Raji (cell line): ENCODE data around the gene UBR4.

Experiments used
- POLR2A ChIP-seq: IDR thresholded peaks from 2 replicates; pipeline ENCODE4 v1.6.1; 2011; ENCODE audit warnings: low read depth, low read length, control low read depth; ENCODE audit not compliant: insufficient read depth

UBR4 gene

DNA sequence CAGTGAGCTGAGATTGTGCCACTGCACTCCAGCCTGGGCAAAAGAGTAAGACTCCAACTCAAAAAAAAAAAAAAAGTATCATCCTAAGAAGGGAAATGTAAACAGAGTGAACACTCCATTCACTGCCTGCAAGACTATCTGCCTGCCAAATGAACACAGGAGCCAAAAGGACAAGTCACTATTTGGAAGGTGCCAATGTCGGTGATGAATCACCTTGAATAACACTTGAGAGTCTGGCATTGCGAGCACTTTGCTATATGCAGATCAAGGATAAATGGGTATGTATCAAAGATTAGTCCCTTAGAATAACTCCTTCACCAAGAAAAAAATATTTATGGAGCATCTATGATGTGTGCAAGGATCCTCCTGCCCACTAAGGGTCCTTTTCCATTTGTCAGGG lies 6.6 kb downstream of the UBR4 start:
- TF ChIP-seq POLR2A, result no peak

DNA sequence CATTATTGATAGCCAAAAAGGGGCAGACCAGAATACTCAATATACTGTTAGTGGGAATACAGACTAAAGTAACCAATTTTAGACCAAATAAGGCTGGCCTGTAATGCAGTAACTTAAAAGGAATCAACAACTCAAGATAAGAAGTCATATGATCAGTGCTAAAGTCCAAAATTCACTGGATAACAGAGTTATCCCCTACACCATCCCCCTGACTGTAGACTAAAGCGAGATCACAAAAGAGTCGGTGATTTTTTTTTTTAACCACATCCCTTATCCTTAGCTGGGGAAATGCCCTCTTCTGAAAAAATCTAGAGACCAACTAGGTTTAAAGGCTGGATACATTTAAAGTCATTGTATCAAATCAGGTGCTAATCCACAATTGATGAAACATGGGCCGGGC lies 7.7 kb downstream of the UBR4 start:
- no peak for TF ChIP-seq POLR2A

DNA sequence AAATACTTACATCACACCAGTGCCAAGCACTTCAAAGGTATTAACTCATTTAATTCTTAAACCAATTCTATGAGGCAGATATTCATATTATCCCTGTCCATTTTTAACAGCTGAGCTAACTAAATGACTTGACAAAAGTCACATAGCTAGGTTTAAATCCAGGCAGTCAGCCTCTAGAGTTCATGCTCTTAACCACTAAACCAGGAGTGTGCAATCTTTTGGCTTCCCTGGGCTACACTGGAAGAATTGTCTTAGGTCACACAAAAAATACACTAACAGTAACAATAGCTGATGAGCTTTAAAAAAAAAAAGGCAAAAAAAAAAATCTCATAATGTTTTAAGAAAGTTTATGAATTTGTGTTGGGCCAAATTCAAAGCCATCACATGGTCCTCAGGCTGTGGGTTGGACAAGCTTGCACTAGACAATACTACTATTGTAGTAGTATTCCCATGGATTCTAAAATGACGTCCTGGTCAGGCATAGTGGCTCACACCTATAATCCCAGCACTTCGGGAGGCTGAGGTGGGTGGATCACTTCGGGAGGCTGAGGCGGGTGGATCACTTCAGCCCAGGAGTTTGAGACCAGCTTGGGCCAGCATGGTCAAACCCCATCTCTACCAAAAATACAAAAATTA lies 10.0 kb downstream of the UBR4 start:
- TF ChIP-seq POLR2A, result no peak

DNA sequence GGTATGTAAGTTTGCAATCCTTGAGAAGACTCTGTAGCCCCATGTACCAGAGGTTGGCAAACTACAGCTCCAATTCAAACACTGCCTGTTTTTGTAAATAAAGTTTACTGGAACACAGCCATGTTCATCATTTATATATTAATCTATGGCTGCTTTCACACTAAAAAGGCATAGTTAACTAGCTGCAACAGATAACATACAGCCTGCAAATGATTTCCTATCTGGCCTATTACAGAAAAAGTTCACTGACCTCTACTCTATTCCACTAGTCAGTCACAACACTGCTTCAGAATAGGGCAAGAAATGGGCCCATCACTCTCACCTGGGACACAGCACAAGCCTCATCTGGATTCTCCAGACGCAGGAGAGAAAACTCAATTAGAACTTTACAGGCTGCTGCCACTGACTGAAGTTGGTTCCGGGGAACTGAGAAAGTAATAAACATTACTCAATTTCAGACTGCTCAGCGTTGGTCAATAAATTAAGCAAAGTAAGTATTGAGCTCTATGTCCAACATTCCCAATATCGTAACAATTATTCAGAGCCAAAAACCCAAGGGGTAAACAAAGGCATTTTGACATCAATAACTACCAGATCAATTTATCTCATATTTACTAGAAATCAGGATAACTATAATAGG lies 10.6 kb downstream of the UBR4 start:
- TF ChIP-seq POLR2A, result no peak

DNA sequence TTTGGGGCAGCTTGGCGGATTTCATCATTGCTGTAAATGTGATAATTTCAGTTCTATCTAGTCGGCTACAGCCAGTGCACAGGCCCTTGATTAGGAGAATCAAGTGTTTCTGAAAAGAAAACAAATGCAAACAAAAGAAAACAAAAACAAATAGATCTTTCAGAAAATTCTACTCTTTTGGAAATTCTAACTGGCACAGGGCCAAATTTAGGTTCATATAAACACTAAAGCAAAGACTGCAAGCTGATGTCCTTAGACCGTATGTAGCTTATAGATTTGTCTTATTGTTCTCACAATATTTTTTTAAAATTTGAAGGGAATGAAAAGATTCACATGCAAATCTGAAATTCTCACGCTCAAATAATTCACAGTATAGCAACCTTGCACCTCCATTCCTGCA lies 11.2 kb downstream of the UBR4 start:
- no peak for TF ChIP-seq POLR2A

DNA sequence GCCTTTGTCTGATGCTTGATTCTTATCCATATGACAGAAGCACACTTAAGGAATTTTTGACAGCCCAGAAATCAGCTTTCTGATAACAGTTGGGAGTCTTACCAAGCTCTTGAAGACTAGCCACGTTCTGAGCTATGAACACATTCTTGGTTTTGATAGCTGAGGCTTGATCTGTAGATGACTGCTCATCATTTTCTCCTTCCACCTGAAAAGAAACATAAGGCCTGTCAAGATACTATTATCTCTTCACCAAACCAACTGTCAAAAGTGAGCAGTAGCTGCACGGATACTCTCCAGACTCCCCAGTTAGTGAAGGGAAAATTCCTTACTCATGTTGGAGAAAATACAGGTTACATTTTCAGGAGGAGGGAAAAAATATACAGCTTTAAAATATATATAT lies 12.2 kb downstream of the UBR4 start:
- no peak for TF ChIP-seq POLR2A

DNA sequence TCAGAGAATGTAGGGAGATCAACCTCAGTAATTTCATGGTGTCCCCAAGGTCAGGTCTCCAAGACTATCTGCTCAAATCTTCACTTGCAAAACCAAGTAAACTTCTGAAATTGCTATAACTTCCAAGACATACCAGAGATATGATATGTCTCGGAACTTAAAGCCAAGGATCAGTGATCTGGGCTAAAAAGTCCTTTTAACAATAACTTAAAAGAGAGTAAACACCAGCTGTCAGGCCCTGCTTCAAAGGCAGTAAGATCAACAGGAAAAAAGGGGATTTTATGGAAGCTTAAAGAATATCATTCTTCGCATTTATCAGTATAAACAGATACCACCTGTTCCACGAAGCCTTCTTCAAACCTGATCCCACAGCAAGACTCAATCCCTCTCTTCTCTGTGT lies 13.7 kb downstream of the UBR4 start:
- TF ChIP-seq POLR2A, result no peak

DNA sequence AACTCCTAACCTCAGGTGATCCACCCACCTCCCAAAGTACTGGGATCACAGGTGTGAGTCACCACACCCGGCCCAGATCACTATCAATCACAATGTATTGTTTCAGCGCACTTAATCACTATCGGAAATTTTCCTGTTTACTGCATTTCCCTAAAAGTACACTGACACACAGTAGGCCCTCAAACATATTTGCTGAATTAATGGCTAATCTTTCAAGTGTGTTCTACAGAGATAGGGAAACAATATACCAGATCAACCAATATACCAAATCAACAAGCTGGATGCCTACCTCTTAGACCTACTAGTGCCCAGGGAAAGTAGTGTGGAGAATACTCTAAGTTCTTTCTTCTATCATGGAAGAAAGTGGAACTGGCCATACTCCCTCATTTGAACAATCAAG lies 17.1 kb downstream of the UBR4 start:
- TF ChIP-seq POLR2A, result no peak

DNA sequence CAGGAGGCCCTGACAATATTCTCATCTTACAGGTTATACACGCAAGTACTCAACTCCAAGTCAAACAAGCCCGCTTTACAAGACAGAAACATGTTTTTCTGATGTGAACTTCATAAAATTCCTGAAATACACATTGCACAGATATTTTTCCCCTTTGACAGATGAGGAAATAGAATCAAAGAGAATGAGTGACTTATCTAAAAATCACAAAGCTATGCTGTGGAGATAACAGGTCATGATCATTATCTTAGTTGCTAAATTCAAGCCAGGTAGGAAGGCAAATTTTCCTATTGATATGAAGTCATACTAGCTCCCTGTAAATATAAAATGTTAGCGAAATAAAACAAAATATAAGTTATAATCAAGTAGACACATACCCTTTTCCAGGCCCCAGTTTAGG lies 18.3 kb downstream of the UBR4 start:
- TF ChIP-seq POLR2A, result no peak

DNA sequence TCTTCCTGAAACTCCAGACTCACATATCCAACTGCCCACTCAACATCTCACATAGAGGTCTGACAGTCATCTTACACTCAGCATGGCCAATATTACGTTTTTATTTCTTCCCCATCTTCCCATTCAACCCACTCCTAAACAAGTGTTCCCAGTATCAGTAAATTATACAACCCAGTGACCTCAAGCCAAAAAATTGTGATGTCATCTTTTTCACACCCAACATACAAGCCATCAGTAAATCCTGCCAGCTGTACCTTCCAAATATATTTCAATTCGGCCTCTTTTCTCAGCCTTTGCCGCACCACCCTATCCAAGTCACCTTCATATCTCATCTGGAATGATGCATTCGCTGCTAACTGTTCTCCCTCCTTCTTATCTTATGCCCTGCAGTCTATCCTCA lies 19.6 kb downstream of the UBR4 start:
- TF ChIP-seq POLR2A, result no peak

DNA sequence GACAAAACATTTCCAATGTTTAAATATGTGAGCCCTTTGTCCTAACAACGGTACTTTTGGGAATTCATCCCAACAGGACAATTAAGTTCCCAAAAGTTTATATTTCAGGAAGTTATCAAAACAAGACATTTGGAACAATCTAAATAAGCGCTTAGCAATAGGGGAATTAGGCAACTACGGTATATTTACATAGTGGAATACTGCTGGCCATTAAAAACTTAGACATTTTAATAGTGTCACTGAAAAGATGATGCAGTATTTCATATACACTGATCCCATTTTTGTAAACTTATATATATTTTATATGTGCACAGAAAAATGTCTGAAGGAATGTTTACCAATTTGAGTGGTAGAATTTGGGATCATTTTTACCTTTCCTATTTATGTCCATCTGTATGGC lies 20.8 kb downstream of the UBR4 start:
- TF ChIP-seq POLR2A, result no peak

DNA sequence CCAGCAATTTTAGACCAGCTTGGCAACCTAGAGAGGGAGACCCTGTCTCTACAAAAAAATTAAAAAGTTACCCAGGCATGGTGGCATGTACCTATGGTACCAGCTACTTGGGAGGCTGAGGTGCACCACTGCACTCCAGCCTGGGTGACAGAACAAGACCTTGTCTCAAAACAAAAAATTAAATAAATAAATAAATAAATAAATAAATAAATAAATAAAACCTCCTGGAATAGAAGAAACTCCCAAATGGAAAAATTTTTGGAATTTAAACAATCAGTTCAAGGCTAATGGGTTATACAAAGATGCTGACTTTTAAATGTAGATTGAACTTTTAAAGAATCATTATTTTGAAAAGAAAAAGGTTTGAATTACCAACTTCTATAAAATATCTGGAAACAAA lies 22.2 kb downstream of the UBR4 start:
- TF ChIP-seq POLR2A, result no peak

DNA sequence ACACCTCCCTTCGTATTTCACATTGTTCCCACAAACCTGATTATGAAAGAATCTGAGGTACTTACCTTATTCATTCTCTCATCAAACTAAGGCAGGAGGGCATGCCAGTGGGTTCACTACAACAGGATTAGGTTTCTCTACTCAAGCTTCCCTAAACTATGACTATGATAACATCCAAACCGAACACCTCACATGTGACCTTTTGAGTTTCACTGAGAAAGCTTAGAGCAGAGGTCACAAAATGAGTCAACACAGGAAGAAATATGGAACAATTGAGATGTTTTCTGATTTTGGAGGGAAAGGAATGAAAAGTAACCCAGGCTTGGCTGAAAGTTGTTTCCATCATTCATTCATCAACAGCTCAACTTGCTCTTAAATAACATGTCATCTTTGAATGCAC lies 24.1 kb downstream of the UBR4 start:
- no peak for TF ChIP-seq POLR2A

DNA sequence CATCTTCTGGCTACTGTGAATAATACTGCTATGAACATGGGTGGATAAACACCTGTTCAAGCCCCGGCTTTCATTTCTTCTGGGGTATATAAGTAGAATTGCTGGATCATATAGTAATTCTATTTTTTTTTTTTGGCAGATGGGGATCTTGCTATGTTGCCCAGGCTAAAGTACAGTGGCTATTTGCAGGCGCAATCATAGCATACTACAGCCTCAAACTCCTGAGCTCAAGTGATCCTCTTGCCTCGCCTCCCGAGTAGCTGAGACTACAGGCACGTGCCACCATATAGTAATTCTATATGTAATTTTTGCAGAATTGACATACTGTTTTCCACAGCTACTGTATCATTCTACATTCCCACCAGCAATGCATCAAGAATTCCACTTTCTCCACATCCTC lies 27.8 kb downstream of the UBR4 start:
- no peak for TF ChIP-seq POLR2A

DNA sequence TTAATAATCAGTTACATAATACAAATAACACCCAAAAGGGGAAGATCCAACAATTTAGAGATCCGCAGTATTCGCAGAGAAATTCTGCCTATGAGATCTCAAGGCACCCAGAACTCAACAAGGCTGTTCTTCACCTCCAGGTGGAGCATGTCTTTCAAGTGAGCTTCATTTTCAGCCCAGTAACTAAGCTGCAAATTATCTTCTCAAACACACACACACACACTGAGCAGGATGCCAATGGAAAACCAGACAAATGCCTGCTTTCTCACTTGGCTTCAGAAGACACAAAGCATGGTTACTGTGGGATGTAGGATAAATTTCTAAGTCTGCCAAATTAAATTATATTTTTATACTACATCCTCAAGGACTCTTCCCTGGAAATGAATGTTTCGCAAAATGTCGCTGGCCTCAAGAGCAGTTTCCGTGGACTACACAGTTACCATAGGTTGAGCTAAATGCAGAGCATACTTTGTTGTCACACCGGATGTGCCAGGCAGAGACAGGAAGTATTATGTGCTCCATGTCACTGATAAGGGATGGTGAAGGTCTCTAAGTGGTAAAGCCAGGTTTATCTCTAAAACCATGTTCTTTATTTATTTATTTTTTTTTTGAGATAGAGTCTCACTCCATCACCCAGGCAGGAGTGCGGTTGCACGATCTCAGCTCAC lies 30.3 kb downstream of the UBR4 start:
- no peak for TF ChIP-seq POLR2A

DNA sequence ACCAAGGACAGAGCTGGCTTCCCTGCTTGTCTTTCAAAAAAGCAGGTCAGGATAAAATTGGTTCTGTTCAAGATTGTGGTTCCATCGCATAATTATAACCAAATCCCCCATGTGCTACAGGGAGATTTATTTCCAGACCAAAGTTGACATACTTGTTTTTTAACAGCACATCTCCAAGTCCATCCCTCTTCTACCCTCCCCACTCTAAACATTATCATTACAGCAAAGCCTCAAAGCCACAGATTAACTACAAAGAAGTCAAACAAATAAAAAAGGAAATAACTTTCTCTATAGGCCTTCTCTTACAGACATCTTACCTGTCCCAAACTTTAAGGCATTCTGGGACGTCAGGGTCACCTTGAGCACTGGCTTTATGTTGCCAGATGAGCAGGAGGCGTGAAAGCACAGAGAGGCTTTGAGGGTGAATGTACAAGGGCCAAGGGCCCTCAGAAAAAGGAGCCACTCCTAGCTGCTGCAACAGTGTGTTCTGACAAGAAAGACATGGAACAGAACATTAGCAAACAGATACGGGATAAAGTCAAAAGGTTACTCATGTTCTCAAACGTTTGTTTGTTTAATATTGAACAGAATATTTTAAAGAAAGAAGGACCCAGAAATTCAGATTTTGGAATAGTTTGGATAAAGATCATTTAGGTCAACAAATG lies 31.2 kb downstream of the UBR4 start:
- no peak for TF ChIP-seq POLR2A

DNA sequence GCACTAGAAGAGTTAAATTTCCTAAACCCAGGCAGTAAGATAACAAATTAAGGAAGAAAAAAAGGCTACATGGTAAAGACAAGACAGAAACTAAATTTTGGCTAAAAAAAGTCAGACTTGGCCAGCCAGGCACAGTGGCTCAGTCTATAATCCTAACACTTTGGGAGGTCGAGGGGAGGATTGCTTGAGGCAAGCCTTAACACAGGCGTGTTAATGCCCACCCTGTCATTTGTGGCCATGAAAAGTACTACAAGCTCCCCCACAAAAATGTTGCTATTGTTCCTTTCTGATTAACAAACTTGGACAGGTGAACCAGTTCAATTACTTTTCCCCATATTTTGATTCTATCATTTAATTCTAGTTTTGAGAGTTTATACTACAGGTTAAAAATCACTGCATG lies 32.3 kb downstream of the UBR4 start:
- TF ChIP-seq POLR2A, result no peak

DNA sequence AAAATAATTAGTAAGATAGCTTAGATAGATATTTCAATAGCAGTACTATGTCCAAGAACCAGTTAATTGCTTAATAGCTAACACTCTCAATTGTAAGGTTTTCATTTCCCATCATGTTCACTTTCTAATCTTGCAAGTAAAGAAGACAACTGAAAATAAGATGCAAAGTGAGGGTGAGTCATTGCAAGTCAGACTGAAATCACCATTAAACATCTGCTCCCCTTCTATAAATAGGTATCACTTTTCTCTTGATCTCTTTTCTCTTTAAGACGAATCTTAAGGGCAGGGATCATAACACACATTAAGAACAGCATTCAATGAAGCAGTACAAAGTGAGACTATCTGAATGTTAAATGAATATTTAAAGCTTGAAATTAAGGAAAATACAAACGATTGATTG lies 40.4 kb downstream of the UBR4 start:
- no peak for TF ChIP-seq POLR2A
